ENCODE data around the gene MMP7.

- TF ChIP-seq CTCF (IDR thresholded peaks at IDR 0.05) (no peak), POLR2A (IDR thresholded peaks at IDR 0.05) (no peak)
These were observed 3.8 kb upstream of the MMP7 start for GRCh38 chr11:102534261-102534872.
